Amygdala (tissue), 56 donors: ENCODE results near the gene NBL1.

Experiments
- DNase-seq, 56 donors: peaks; one replicate each; lab custom pipeline; 2025; lab: John Stamatoyannopoulos, UW

The NBL1 gene

GRCh38 chr1:19644681-19645410 lies 735 bp downstream of the NBL1 start:
- peak in 2 of 56 donors; percentile 37 to 48 for DNase-seq

- DNase-seq, result no peak
Measured at GRCh38 chr1:19645411-19646251, 1.5 kb downstream of the NBL1 start.

- DNase-seq, result no peak
Measured at GRCh38 chr1:19646377-19647319, 2.5 kb downstream of the NBL1 start.

- DNase-seq, result no peak
Measured at GRCh38 chr1:19647643-19648042, 3.5 kb downstream of the NBL1 start.

GRCh38 chr1:19648239-19648638 lies 4.1 kb downstream of the NBL1 start:
- DNase-seq, result no peak

- DNase-seq, result peak in 1 of 56 donors; percentile 28
Measured at GRCh38 chr1:19648689-19649088, 4.6 kb downstream of the NBL1 start.

- peak in 14 of 56 donors; percentile 6 to 60 (median 36) for DNase-seq
Measured at GRCh38 chr1:19650416-19651140, 6.5 kb downstream of the NBL1 start.

GRCh38 chr1:19651141-19651737 lies 7.1 kb downstream of the NBL1 start:
- DNase-seq, result peak in 29 of 56 donors; percentile 10 to 65 (median 33)

- no peak for DNase-seq
Measured at GRCh38 chr1:19654386-19654785, 10.3 kb downstream of the NBL1 start.

GRCh38 chr1:19654886-19655717 lies 11.0 kb downstream of the NBL1 start:
- no peak for DNase-seq

- DNase-seq, result no peak
Measured at GRCh38 chr1:19655718-19656080, 11.6 kb downstream of the NBL1 start.

- no peak for DNase-seq
Measured at GRCh38 chr1:19656134-19656779, 12.1 kb downstream of the NBL1 start.

GRCh38 chr1:19656780-19657466 lies 12.8 kb downstream of the NBL1 start:
- DNase-seq, result no peak

GRCh38 chr1:19657511-19657910 lies 13.4 kb downstream of the NBL1 start:
- DNase-seq, result no peak

GRCh38 chr1:19658186-19658585 lies 14.1 kb downstream of the NBL1 start:
- no peak for DNase-seq

- DNase-seq, result peak in 2 of 56 donors; percentile 25 to 33
Measured at GRCh38 chr1:19661721-19662228, 17.7 kb downstream of the NBL1 start.

GRCh38 chr1:19662313-19662712 lies 18.2 kb downstream of the NBL1 start:
- no peak for DNase-seq
